A549 (cell line): Measurements from ENCODE around the gene SPTLC2.

ENCODE experiments used
- CEBPB ChIP-seq, 2 experiments: fragments of >200 bp in 1 of 2; sonication (Bioruptor Twin) in 1 of 2; formaldehyde crosslinking in 1 of 2; IDR thresholded peaks; 2 replicates each; pipeline ENCODE4 v1.6.1; 2012 to 2016
- CTCF ChIP-seq: fragments of >200 bp; sonication (Bioruptor Twin); formaldehyde crosslinking; IDR thresholded peaks from 3 replicates; pipeline ENCODE4 v1.5.1; 2016
- E2F6 ChIP-seq: IDR thresholded peaks from 2 replicates; pipeline ENCODE4 v1.6.1; 2012; ENCODE audit warnings: low read depth, borderline replicate concordance
- ELK1 ChIP-seq: fragments of 150-350 bp; IDR thresholded peaks from 2 replicates; pipeline ENCODE4 v1.6.1; 2014; ENCODE audit warnings: low read depth, mild to moderate bottlenecking, low read length
- NFE2L2 ChIP-seq: fragments of 150-350 bp; conservative IDR thresholded peaks from 2 replicates; pipeline ENCODE4 v1.6.1; 2014; ENCODE audit warnings: low read length
- POLR2A ChIP-seq: IDR thresholded peaks from 2 replicates; pipeline ENCODE4 v1.6.1; 2012; ENCODE audit warnings: mild to moderate bottlenecking, low read length
- POLR2AphosphoS2 ChIP-seq: conservative IDR thresholded peaks from 2 replicates; pipeline ENCODE4 v1.6.1; 2012; ENCODE audit warnings: low read length, improper control_type of control experiment, inconsistent platforms
- SREBF2 ChIP-seq: fragments of 450-650 bp; IDR thresholded peaks from 2 replicates; pipeline ENCODE4 v1.6.1; 2014; ENCODE audit warnings: mild to moderate bottlenecking, moderate library complexity

GRCh38 chr14:77557391-77557790 is 59.0 kb downstream of the SPTLC2 start:
- TF ChIP-seq NFE2L2 = no peak
- no peak for TF ChIP-seq POLR2AphosphoS2
- no peak for TF ChIP-seq SREBF2
- no peak for TF ChIP-seq E2F6
- no peak for TF ChIP-seq CTCF
- no peak for TF ChIP-seq POLR2A
- TF ChIP-seq CEBPB (IDR thresholded peaks at IDR 0.05) = no peak
- no peak for TF ChIP-seq ELK1
